Measurements from ENCODE around the gene SGMS1.
"Not testable (repeated sequence)": the region's sequence is repeated elsewhere in the genome, so short reads cannot be mapped to it uniquely, and the experiment has no call there.

SGMS1 gene

DNA sequence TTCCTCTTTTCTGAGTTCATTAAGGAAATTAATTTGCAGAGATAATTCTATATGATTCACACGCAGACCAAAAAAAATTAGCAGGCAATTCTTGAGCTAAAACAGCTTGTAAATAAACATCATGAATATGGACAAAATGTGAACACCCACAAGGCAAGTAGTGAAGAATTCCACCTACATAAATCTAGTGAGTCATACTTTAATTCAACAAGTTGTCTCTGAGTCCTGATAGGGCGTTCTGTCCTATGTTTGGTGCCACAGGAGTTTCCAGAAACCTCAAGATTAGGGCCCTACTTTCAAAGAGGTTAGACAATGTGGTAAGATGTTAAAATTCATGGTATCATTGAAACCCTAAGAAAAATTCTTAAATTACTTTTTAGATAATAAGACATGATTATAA is 122.3 kb downstream of the SGMS1 start:
- FAIRE-seq = no peak

DNA sequence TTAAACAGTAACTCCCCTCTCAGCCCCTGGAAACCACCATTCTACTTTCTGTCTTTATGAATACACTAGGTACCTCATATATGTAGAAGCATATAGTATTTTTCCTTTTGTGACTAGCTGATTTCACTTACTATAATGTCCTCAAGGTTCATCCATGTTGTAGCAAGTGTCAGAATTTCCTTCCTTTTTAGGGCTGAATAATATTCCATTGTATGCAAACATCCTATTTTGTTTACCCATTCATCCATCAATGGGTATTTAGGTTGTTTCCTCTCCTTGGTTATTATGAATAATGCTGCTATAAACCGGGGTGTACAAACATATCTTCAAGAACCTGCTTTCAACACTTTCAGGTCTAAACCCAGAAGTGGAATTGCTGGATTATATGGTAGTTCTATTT is 125.3 kb downstream of the SGMS1 start:
- no peak for FAIRE-seq

DNA sequence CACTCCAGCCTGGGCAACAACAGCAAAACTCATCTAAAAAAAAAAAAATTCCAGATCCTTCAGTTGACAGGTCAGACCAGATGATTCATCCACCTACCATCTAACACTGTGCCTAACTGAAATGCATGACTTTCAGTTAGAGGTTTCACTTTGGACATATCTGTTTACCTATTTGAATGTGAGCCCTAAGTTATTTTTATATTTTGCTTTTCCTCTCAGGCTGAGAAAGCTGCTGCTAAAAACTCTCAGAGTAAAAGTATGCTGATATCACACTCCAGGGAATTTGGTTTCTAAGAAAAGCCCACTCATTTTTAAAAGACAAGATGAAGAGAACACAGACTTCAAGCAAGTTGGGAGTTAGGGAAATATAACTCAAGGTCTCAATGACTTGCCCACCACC is 126.0 kb downstream of the SGMS1 start:
- FAIRE-seq = peak; percentile 85

DNA sequence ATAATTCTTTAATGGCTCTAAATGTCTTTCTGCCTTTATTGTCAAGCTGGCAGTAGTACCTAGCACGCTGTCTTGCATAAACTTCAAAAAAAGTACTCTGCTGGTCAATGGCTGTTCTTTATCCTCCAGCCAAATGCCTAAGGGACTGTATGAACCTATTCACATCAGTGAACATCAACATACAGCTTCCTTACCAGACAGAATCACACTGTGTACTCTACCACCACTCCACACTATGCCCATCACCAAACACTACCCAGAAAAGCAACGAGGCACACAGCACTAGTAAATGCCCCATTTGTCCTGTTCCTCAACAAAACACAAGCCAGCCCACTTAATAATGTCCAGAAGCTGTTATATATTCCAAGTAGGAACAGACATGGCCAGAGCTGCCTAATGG is 127.5 kb downstream of the SGMS1 start:
- no peak for FAIRE-seq

DNA sequence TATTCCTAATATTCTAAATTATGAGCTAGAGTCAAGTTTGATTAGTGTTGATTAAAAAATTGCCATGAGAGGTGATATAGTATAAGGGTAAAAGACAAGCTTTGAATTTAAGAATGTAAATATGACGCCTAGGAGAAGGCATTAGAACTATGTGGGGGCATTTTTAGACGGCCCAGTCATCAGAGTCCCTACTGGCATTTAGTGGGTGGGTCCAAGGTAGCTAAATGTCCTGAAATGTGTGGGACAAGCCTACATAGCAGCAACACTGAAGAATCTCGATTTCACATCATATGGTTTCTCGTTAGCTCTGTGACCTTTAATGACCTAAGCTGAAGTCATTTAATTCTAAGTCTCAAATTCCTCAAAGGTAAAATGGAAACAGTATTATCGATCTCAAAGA is 133.5 kb downstream of the SGMS1 start:
- no peak for FAIRE-seq

DNA sequence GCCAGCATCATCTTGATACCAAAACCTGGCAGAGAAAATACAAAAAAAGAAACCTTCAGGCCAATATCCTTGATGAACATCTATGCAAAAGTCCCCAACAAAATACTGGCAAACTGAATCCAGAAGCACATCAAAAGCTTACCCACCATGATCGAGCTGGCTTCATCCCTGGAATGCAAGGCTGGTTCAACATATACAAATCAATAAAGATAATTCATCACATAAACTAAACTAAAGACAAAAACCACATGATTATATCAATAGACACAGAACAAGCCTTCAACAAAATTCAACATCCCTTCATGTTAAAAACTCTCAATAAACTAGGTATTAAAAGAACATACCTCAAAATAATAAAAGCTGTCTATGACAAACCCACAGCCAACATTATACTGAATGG is 139.2 kb downstream of the SGMS1 start:
- FAIRE-seq = not testable (repeated sequence)

DNA sequence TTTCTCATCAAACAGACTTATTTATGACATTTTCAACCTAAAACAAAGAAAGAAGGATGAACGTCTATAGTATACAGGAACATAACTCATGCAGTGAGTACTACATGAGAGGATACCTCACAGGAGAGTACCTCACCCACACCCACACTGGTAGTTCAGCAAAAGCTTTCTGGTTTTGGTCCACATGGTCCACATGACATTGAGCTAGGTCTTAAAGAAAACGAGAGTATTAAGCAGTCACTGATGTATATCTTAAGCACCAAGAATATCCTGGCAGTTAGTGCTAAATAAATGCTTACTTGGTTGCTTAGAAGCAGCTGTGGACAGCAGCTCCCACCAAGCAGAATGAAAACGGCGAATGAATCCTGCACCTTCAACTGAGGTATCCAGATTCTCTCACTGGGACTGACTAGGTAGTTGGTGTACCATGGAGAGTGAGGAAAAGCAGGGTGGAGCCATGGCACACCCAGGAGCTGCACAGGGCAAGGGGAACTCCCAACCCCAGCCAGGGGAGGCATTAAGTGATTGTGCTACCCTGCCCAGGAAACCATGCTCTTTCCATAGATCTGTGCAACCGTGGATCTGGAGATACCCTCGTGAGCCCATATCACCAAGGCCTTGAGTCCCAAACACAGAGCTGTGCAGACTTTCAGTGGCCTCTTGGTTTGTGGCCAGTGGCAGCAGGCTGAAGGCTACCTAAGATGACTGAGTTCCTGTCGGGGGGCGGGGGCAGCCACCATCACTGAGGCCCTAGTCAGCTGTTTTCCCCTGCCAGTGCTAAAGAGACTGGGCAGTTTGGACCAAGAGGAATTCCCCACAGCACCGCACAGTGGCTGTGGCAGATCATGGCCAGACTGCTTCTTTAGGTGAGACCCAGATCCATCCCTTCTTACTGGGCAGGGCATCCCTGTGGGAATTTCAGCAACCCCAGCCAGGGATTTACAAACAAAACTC is 143.4 kb downstream of the SGMS1 start:
- FAIRE-seq = no peak

DNA sequence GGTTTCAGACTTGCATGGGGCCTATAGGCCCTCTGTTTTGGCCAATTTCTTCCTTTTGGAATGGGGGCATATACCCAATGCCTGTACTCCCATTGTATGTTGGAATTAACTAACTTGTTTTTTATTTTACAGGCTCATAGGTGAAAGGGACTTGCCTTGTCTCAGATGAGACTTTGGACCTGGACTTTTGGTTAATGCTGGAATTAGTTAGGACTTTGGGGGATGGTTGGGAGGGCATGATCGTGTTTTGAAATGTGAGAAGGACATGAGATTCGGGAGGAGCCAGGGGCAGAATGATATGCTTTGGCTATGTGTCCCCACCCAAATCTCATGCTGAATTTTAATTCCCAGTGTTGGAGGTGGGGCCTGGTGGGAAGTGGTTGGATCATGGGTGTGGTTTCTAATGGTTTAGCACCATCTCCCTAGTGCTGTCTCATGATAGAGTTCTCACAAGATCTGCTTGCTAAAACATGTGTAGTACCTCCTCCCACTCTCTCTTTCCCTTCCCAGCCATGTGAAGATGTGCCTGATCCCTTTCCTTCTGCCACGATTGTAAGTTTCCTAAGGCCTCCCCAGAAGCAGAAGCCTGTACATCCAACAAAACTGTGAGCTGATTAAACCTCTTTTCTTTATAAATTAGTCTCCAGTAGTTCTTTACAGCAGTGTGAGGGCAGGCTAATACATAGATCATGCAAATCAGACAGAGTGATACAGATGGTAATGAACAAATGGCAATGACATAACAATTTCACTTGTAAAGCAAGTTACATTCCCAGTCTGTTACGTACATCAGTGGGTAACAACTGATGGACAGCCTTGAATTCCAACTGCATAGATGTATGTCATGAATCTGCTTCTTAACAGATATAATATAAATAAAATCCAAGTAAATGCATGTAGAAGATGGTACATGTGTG is 146.2 kb downstream of the SGMS1 start:
- FAIRE-seq = no peak

DNA sequence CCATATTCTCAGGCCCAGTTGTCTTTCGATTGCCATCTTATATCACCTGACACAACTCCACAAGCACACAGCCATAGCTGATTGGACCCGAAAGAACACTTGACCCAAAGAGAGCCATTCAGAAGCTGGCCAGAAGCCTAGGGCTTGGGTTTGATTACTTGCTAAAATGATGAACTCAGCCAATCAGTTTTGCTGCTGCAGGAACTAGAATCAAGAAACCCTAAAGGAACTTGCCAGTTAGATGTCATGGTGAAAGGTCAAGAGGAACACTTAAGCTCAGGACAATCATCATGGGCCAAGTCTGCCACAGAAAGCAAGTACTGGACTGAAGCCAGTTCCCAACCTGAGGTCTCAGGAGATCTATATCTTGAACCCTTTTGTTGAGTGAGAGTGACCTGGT is 150.0 kb downstream of the SGMS1 start:
- no peak for FAIRE-seq

DNA sequence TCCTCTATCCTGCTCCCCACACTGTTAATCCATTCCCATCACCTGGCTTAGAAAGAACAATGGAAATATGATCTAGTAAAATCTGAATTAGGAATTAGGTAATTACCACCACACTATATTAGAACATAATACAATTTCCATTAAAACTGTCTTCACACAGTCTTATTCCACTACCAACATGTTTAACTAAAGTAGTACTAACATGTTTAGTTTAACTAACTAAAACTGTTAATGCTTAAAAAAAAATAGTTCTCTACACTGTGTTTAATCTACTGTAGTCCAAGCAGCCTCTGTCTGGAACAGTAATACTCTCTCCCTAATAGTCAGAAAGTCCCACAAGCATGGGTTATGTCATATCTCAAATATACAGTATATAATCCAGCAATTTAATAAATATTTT is 150.8 kb downstream of the SGMS1 start:
- no peak for FAIRE-seq

DNA sequence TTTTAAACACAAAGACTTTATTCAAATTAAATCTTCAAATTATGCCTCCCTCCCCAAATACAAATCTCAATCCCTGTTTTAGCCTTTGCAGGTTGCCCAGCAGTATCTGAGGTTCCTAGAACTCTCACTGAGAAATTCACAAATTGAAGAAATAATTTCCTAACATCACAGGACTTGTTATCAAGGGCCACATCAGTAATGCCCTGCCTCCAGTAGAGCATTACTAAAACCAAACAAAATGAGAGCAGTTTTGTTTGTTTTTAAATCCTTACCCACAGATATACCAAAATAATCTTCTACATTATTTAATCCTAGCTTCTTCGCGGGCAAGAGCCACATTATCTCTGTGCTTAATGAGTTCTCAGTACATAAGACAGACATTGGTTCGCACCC is 152.2 kb downstream of the SGMS1 start:
- FAIRE-seq = no peak

DNA sequence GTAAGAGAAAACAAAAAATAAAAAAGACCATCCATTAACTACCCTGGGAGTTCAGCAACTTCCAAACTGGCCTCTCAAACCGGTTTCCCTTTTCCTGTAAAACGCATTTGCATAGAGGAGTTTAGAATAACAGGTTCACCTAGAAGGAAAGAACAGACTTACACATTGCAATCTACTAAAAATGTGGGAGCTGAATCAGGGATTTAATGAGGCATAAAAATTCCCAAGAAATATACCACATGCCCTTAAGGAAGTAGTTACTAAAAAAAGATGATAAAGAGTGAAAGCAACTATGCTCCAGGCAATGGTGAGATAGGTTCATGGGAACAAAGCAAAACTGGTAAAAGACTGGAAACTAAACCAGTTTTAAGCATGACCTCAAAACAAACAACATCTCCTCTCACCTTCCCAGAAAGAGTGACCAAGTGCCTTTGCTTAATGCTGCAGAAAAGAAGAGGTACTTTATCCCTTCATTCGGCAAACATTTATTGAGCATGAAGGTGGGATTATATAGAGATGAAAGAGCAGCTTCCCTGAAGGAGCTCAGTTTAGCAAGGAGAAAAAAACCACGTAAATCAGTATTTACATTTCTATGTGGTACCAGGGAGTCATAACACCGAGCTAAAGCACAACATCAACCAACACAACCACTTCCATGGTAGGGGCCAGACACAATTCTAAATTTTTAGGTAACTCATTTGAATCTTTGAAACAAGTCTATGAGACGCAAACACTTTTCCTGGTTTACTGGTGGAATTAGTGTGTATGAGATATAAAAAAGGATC is 152.8 kb downstream of the SGMS1 start:
- FAIRE-seq = peak; percentile 24

DNA sequence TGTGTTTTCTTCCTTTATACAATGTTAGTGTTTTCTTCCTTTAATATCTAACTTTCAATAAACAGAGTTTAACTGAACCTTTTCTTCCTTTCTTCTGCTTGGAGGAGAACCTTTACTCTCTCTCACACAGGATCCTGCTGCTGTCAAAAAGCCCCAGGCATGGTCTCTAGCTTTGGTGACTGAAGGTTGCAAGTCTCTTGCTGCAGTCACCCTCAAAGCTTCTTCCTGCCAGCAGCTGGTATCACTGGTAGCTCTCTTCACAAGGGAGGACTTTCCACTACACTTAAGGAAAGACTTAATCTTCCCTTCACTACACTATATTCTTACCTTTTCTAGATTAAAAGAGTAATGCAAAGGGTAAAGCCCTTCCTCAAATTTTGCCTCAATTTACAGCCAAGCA is 153.4 kb downstream of the SGMS1 start:
- no peak for FAIRE-seq

DNA sequence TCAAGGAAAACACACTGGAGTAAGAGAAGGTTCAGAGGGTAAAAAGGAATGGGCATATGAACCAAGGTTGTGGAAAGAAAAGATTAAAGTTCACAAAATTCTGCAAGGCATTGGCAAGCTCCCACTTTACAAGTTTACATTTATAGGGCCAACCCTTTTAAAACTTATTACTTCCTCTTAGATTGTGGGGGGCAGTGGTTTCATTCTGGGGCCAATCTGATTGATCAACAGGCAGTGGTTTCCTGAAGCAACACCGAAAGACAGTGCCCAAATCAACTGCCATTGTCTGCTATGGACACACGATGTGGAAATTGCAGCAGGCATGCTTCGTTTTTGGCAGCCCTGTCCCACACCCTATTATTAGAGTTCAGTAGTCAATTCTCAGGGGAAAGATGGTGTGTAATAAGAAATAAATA is 154.0 kb downstream of the SGMS1 start:
- no peak for FAIRE-seq

DNA sequence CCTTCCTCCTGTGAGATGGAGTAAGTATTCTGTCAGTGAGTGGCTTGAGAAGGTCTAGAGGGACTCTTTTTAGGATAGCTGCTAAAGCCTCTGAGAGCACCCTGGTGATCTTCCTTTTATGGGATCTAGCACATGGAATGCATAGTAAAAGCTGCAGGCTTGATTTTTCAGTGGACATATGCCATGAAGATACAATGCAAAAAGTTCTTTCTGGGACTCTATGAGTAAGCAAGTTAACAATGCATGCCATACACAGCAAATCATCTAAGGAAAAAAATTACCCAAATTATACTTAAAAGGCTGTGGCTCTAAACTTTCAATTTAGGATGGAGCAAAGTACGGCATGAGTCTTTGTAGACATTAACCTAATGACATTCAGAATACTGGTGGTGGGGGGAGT is 154.5 kb downstream of the SGMS1 start:
- FAIRE-seq = no peak

DNA sequence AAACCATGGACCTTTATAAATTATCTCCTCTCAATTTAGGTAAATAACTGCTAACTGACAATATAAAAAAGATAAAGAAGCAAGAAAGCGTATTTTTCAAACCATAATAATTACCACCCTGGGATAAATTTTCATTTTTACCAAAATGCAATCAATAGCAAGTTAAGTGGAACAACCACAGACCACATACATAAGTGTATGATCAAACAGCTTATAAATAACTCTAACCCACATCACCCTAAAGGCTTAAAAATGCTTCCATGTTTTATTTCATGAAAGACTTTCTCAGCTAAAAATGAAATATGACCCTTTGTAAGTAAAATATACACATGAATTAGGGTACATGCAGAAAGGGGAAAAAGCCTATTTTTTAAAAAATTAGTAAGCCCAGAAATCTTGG is 156.5 kb downstream of the SGMS1 start:
- FAIRE-seq = peak; percentile 83

DNA sequence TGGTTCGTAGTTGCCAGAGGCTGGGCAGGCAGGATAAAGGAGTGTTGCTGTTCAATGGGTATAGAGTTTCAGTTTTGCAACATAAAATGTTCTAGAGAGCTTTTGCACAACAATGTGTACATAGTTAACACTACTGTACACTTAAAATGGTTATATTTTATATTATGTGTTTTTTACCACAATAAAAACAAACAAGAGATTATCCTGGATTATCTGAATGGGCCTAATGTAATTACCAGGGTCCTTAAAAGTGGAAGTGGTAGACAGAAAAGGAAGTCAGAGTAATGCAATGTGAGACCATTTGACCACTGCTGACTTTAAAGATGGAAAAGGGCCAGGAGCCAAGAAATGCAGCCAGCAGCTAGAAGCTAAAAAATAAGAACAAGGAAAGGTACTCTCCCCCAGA is 159.7 kb downstream of the SGMS1 start:
- FAIRE-seq = no peak

DNA sequence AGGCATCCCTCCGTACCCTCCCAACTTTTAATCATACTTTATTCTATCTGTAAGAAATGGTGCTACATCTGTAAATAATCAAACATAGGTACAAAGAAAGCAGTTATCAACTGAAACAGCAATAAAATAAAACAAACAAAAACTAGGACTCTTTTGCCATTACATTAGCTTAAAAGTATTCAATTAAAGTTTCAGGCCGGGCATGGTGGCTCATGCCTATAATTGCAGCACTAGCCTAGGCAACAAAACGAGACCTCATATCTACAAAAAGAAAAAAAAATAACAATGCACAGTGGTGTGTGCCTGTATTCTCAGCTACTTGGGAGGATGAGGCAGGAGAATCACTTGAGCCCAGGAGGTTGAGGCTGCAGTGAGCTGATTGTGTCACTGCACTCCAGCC is 161.9 kb downstream of the SGMS1 start:
- no peak for FAIRE-seq

DNA sequence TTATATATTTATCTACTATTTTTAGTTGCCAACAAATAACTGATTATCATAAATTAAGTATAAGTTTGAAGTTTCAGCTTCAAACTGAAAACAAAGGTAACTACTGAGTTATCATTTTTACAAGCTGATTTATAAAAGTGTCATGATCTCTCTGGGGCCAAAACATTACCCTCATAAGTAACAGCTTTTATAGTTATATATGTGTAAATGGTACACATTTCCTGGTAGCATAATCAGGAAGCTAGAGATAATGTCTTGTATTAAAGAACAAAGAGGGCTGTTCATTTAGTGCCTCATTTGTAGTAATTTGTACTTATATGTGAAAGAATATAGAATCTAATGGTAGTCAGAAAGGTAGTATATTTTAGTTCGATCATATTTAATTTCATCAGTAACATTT is 162.6 kb downstream of the SGMS1 start:
- no peak for FAIRE-seq

DNA sequence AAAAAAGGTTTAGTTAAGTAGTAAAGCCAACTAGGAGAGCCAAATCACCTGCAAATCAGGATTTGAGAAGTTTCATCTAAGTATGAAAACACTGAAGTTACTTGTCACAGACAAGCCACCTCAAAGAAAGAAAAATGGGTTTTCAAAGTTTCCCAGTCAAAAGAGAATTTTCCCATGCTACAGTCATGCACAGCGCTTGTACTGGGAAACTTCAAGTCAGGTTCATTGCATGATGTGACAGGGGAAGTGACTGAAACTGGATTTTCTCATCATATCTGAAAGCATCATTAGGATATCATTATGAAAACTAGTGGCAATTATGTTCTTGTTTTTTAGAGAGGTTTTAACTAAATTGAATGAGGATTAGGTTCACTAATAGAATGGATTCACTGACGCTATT is 167.0 kb downstream of the SGMS1 start:
- FAIRE-seq = peak; percentile 51

DNA sequence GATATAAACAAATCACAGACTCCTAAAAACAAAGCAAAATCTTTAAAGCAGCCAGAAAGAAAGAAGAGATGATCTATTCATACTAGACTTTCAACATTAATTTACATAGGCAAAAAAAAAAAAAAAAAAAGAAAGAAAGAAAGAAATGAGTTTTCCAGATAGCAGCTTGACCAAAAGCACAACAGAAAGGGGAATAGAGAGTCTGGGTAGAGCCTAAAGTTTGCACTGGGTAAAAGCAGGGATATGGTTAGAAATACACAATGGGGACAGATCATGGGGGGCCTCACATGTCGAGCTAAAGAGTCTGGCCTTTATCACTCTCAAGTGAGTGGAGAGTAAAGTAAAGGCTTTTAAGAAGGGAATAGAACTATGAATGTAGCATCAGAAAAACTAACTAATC is 169.8 kb downstream of the SGMS1 start:
- FAIRE-seq = no peak

DNA sequence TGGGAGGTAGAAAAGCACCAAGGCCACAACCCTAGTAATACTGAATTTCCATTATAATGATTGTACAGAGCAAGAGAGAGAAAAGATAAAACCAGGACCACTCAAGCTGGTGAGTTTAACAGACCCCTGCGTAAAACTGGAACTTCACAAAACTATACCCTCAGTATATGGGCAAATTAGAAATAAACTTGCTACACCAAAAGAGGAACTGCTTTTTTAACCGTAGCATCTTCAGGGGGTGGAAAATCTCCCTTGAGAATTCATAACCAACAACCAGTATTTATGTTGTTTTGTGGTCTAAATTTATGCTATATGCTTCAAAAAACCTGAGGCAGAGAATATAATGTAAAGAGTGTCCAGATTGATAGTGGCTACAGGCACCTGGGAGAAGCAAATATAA is 171.2 kb downstream of the SGMS1 start:
- no peak for FAIRE-seq

DNA sequence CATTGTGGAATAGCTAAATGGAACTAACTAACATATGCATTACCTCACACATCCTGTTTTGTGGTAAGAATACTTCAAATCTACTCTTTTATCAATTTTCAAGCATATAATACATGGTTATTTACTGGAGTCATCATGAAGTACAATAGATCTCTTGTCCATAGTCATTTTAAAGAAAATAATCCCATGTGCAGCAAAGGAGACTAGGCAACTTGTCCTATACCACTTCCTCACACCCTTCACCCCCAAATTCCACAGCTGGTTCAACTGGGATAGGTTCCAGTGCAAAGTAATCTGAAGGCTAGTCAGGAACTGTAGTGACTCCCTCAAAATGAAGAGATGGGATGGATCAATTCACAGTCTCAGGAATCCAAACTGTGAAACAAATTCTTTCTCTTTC is 176.1 kb downstream of the SGMS1 start:
- FAIRE-seq = no peak

Measured in islet of Langerhans (tissue), 1 donor.